ENCODE measurements around the gene PPP1R13B.

PPP1R13B gene

GRCh38 chr14:103737432-103738045, 109.8 kb downstream of the PPP1R13B start:
- TF ChIP-seq POLR2A (IDR thresholded peaks at IDR 0.05; ENCODE audit: low read depth, low read length) = no peak
- FAIRE-seq = no peak
- DNase-seq (ENCODE audit: insufficient read length, low spot score) = no peak

DNA sequence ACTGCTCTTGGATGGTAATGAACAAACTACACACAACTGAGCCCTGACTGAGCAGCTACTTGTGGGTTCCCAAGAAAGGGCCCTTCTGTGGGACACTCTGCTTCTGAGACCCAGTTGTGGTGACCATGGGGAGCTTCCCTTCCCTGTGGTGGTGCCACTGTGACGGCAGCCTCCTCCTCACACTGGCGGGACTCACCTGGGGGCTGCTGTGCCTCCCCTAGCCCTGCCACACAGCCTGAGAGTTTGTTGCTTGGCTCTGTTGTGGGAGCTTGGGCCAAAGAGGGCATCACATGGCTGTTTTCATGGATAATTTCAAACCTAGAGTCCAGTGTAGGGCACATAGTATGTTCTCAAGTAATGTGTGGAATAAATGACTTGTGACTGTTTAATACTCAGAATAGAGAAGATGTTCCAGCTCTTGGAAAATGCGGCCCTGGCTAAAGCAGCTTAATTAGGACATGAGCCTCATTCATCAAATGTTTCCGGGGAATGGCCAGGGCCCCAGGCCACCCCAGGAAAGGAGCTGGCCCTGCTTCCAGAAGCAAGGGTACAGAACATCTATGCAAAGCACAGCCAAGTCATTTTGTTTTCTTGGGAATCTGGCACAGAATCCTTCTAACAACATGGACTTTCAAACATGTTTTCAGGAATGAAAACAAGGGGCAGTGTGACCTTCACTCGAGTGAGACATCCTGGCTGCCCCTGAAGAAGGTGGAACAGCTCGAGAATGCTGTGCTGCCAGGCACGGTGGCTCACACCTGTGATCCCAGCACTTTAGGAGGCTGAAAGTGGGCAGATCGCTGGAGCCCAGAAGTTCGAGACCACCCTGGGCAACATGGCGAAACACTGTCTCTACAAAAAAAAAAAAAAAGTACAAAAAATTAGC, 110.6 kb downstream of the PPP1R13B start:
- DNase-seq (ENCODE audit: insufficient read length, low spot score) (no peak), FAIRE-seq (no peak)
- no peak for TF ChIP-seq POLR2A (IDR thresholded peaks at IDR 0.05; ENCODE audit: low read depth, low read length)

DNA sequence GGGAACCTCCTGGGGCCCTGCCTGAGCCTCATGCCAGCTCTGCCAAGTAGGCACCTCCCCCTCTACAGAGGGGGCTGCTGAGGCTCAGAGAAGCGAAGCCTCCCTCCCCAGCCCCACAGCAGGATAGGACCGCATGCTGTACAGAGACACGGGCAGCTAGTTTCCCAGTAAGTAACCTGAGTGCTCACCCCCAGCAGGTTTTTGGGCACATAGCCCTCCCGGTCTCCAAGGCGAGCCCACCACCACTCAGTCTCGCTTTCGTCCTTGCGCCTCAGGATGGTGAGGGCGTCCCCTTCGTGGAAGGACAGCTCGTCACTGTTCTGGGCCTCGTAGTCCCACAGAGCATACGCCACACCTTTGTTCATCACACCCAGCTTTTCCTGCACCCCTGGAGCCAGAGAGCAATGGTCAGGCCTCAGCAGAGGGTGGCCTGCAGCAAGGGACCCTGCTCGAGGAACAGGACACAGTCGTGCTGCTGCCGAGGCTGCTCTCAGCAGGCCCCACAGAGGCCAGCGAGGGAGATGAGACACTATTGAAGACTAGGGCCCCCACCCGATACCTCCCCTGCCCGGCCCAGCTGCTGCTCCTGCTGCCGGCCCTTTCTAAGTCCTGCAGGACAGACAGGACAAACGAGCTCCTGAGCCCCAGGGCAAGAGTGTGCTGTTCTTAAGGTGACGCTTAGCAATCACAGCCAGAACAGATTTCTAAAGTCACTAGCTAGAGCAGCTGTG, 111.4 kb downstream of the PPP1R13B start:
- FAIRE-seq = no peak
- DNase-seq (ENCODE audit: insufficient read length, low spot score) = no peak
- TF ChIP-seq POLR2A (IDR thresholded peaks at IDR 0.05; ENCODE audit: low read depth, low read length) = no peak

DNA sequence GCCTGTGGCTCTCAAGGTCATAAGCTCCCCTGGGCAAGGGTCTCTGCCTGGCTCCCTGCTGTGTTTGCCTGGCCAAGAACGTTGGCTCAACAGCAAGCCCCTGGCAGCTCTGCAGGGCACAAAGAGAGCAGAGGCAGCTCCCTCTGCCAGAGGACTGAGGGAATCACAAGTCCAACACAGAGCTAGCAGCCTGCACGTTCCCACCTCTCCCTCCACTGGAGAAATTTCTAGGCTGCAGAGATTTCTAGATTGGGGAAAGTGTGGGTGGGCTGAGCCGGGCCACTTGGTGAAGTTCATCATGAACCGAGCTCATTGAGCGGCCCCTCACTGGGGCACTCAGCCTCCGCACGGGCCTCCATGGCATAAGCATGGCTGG, 111.9 kb downstream of the PPP1R13B start:
- TF ChIP-seq POLR2A (IDR thresholded peaks at IDR 0.05; ENCODE audit: low read depth, low read length) = no peak
- FAIRE-seq (no peak), DNase-seq (ENCODE audit: insufficient read length, low spot score) (no peak)

GRCh38 chr14:103735022-103735421, 112.4 kb downstream of the PPP1R13B start:
- FAIRE-seq = no peak
- TF ChIP-seq POLR2A (IDR thresholded peaks at IDR 0.05; ENCODE audit: low read depth, low read length) = no peak

DNA sequence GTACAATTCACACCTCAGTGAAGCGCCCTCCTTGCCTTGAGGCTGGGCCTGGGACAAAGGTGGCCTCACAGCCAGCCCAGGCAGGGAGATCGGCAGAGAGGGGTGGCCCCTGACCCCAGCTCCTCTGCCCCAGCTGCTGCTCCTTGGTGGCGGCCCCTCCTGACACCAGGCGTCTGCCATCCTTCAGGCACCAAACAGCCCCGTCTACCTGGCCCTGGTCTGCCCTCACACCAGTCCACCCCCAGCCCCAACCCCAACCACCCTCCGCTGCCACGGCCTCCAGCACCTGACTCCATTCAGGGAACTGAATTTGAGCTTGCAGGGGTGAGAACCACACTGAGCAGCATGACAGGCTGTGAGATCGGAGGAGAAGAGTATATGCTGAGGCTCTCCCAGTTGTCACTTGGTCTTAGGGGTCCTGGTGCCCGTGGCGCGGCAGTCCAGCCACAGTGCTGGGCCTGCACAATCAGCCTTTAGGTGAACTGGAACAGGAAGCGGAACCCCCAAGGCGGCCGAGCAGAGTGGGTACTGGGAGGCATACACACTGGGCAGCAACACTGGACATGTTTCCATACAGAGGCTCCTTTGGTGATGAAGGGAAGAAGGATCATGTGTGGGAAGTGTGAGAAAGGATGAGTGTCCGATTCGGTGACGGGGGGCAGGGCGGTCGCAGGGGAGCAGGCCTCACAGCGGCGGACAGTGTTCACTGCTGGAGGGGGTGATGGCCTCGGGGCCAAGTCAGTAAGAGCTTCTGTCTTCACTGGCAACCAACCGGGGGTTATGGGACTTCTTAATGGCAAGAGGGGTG, 113.1 kb downstream of the PPP1R13B start:
- TF ChIP-seq POLR2A (IDR thresholded peaks at IDR 0.05; ENCODE audit: low read depth, low read length) = no peak
- FAIRE-seq = no peak
- DNase-seq (ENCODE audit: insufficient read length, low spot score) = no peak

More at GRCh38 chr14:103735022-103735421, 112.4 kb downstream of the PPP1R13B start:
- no peak for DNase-seq (ENCODE audit: insufficient read length, low spot score)

- FAIRE-seq (no peak), DNase-seq (ENCODE audit: insufficient read length, low spot score) (no peak)
- TF ChIP-seq POLR2A (IDR thresholded peaks at IDR 0.05; ENCODE audit: low read depth, low read length) = no peak
Observed at GRCh38 chr14:103733651-103734050, 113.7 kb downstream of the PPP1R13B start.

- no peak for TF ChIP-seq POLR2A (IDR thresholded peaks at IDR 0.05; ENCODE audit: low read depth, low read length)
- FAIRE-seq = no peak
- DNase-seq (ENCODE audit: insufficient read length, low spot score) = no peak
Observed at GRCh38 chr14:103732868-103733620, 114.3 kb downstream of the PPP1R13B start.

DNA sequence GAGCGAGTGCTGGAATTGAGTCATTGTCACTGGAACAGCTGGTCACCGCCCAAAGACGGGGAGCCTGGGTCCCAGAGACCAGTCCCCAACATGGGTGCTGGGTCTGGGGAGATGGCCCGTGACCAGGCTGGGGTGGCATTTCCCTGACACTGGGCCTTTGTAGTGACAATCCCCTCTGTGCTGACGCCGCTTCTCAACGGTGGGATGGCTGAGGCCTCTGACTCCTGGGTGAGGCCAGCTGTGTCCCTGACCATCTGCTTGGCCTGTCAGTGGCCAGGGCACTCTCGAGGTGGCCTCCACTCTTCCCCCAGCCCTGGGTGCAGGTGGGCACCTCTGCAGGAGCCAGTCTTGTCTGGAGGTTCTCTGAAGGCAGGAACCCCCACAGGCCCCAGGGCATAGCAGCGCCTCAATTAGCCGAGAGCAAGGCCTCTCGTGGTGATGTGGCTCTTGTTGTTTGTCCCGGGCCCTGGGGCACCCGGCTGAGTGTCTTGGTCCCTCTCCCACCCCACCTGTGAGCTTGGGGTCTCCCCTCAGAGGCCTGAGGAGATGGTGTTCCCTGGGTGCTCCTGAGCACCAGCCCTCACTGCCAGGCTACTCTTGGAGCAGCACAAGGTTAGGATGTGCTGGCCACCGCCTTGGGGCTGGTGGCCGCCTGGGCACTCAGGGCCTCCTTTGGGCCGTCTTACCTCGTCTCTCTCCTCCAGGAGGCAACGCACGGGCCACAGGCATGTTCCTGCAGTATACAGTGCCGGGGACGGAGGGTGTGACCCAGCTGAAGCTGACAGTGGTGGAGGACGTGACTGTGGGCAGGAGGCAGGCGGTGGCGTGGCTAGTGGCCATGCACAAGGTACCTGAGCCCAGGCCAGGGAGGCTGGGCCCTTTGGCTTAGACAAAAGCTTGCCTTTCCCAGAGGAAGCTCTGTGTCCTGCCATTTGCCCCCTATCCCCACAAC, 115.2 kb downstream of the PPP1R13B start:
- no peak for DNase-seq (ENCODE audit: insufficient read length, low spot score)
- no peak for FAIRE-seq
- no peak for TF ChIP-seq POLR2A (IDR thresholded peaks at IDR 0.05; ENCODE audit: low read depth, low read length)

DNA sequence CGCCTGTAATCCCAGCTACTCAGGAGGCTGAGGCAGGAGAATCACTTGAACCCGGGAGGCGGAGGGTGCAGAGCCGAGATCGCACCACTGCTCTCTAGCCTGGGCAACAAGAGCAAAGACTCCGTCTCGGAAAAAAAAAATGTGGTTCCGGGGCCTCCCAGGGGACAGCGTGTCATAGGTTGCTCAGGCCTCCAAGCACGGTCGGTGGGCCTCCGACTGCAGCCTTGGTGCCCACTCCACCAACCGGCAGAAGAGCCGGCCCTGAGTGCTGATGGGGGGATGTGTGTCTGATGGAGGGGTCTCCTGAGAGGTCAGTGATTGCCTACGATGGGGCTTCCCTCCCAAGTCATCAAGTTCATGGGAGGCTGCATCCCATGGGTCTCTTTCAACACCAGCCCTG, 115.9 kb downstream of the PPP1R13B start:
- DNase-seq (ENCODE audit: insufficient read length, low spot score) (no peak), FAIRE-seq (no peak)
- TF ChIP-seq POLR2A (IDR thresholded peaks at IDR 0.05; ENCODE audit: low read depth, low read length) = no peak

GRCh38 chr14:103730490-103731035, 116.8 kb downstream of the PPP1R13B start:
- FAIRE-seq (no peak), DNase-seq (ENCODE audit: insufficient read length, low spot score) (no peak)
- TF ChIP-seq POLR2A (IDR thresholded peaks at IDR 0.05; ENCODE audit: low read depth, low read length) = no peak
